Activated B cell treated with CpG ODN at 0.5 μM for 24 hours (primary cell): Measurements from ENCODE around the gene INHBC. TPM values are rescaled to one million over a fixed set of nuclear protein-coding genes. Genes with fewer than 3 reads are reported as not detected.
"Not testable (repeated sequence)": the region's sequence is repeated elsewhere in the genome, so short reads cannot be mapped to it uniquely, and the experiment has no call there.

Source experiments
- ATAC-seq: fragments of 200-7000 bp; cut with Tn5 transposase; one replicate; pipeline ENCODE4 v1.10.0; 2021; ENCODE audit warnings: low read depth, mild to moderate bottlenecking, moderate library complexity
- CTCF ChIA-PET: fragments of 350-600 bp; sonication (Branson Sonifier 250); formaldehyde crosslinking; loops from one replicate; lab custom pipeline; 2021; ENCODE audit warnings: antibody characterized with exemption; lab: Charles Lee
- POLR2A ChIA-PET: fragments of 350-600 bp; sonication (Branson Sonifier 250); formaldehyde crosslinking; loops from one replicate; lab custom pipeline; 2021; ENCODE audit warnings: antibody characterized with exemption; lab: Charles Lee
- DNase-seq: peaks from one replicate; pipeline ENCODE4 v3.0.0; 2022
- H3K27ac Mint-ChIP-seq: one replicate; pipeline ENCODE4 v1.8.0; 2020; ENCODE audit warnings: mixed read lengths
- H3K27me3 Mint-ChIP-seq: one replicate; pipeline ENCODE4 v1.8.0; 2021; ENCODE audit warnings: mixed read lengths
- H3K36me3 Mint-ChIP-seq: one replicate; pipeline ENCODE4 v1.8.0; 2021; ENCODE audit warnings: low read depth, mixed read lengths
- H3K4me1 Mint-ChIP-seq: one replicate; pipeline ENCODE4 v1.8.0; 2021; ENCODE audit warnings: mixed read lengths
- H3K4me3 Mint-ChIP-seq: one replicate; pipeline ENCODE4 v1.8.0; 2020; ENCODE audit warnings: mild to moderate bottlenecking, mixed read lengths
- H3K9me3 Mint-ChIP-seq: one replicate; pipeline ENCODE4 v1.8.0; 2020; ENCODE audit warnings: mixed read lengths
- intact Hi-C: fragments of 100-400 bp; cut with micrococcal nuclease; formaldehyde crosslinking; loops from one replicate; pipeline ENCODE4 v1.15.1; 2024
- total RNA-seq: library from RNA; stranded (reverse); gene quantifications from 2 replicates; pipeline ENCODE4 v1.2.3, GENCODE V29; 2022
- TF ChIP-seq, protein P1 (sequence below): fragments of 200-600 bp; IDR thresholded peaks from one replicate; pipeline ENCODE4 v1.8.0; 2022; ENCODE audit warnings: antibody characterized with exemption, mild to moderate bottlenecking

Gene INHBC
- total RNA-seq, 1 donor from 2014 or later: not detected

DNA sequence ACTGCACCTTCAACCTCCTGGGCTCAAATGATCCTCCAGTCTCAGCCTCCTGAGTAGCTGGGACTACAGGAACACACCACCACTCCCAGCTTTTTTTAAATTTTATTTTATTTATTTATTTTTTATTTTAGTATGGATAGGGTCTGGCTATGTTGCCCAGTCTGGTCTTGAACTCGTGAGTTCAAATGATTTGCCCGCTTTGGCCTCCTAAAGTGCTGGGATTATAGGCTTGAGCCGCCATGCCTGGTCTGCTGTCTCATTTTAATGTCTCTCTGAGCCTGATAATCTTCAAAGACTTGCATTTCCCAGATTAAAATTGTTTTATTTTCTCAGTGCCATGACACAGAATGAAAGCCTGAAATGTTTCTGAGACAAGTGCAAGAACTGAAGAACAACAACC lies 1.2 kb upstream of the INHBC start:
- ATAC-seq (no peak), DNase-seq (no peak)
- peaks cover 26% of the 10 kb centered on the region for H3K4me1 Mint-ChIP-seq
- no peak overlapping the region for H3K27ac Mint-ChIP-seq
- intact Hi-C loops: loop anchor here (10.0 kb wide), 1 partner anchor 749 kb away; the partner anchor contains the start of gene PTGES3
- ChIA-PET CTCF (interaction anchor here (0.9 to 3.5 kb wide), 3 partner anchors 19 to 26 kb away, joined by 3 to 16 read pairs (median 5); partner anchors contain the start of genes GLI1 and INHBE), POLR2A (no interaction called here)
- TF ChIP-seq, protein P1, sequence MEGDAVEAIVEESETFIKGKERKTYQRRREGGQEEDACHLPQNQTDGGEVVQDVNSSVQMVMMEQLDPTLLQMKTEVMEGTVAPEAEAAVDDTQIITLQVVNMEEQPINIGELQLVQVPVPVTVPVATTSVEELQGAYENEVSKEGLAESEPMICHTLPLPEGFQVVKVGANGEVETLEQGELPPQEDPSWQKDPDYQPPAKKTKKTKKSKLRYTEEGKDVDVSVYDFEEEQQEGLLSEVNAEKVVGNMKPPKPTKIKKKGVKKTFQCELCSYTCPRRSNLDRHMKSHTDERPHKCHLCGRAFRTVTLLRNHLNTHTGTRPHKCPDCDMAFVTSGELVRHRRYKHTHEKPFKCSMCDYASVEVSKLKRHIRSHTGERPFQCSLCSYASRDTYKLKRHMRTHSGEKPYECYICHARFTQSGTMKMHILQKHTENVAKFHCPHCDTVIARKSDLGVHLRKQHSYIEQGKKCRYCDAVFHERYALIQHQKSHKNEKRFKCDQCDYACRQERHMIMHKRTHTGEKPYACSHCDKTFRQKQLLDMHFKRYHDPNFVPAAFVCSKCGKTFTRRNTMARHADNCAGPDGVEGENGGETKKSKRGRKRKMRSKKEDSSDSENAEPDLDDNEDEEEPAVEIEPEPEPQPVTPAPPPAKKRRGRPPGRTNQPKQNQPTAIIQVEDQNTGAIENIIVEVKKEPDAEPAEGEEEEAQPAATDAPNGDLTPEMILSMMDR: no peak
- H3K36me3 Mint-ChIP-seq: peaks cover 7% of the 10 kb centered on the region
- H3K27me3 Mint-ChIP-seq: no peaks in the 10 kb centered on the region
- no peak overlapping the region for H3K4me3 Mint-ChIP-seq
- no peaks in the 10 kb centered on the region for H3K9me3 Mint-ChIP-seq

DNA sequence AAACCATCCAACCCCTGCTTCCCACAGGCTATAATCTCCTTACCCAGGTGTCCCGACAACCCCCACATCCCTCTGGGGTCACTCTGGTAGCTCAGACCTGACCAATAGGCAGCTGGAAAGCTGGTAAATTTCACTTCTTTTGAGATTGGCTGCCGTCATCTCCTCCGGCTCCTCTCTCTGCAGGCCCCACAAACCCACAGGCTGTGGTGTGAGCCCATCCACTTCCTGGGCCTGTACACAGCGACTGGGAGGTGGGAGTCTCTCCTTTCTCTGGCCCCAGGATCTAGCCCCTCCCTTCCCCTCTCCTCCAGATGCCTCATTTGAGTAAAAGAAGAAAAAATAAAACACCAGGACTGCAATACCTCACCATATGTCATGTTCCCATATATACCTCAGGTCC lies 709 bp downstream of the INHBC start:
- TF ChIP-seq, protein P1: no peak
- intact Hi-C loops: loop anchor here (10.0 kb wide), 1 partner anchor 750 kb away; the partner anchor contains the start of gene PTGES3
- H3K36me3 Mint-ChIP-seq: peaks cover 3% of the 10 kb centered on the region
- DNase-seq: no peak
- H3K4me1 Mint-ChIP-seq: peaks cover 11% of the 10 kb centered on the region
- H3K27ac Mint-ChIP-seq: no peak overlapping the region
- no peaks in the 10 kb centered on the region for H3K9me3 Mint-ChIP-seq
- ChIA-PET CTCF (interaction anchor here (3.5 kb wide), 1 partner anchor 17 kb away, joined by 16 read pairs; no protein-coding TSS in a partner anchor), POLR2A (no interaction called here)
- no peak for ATAC-seq
- H3K27me3 Mint-ChIP-seq: no peaks in the 10 kb centered on the region
- H3K4me3 Mint-ChIP-seq: no peak overlapping the region

DNA sequence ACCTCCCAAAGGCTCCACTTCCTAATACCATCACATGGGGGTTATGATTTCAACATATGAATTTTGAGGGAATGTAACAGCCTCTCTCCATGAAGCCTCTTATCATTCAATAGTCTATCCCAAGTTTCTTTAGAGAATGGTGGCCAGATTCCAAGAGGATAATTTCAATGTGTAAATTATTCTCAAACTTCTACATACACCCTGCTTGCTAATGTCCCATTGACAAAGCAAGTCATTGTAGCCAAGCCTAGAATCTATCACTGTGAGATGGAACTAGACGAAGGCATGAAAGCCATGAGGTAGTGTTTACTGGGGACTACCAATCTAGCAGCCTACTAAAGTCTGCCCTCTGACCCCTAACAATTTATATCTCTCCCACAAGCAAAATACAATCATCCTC lies 3.8 kb downstream of the INHBC start:
- Mint-ChIP-seq H3K27ac (no peak overlapping the region), H3K4me3 (no peak overlapping the region), H3K9me3 (peaks cover 5% of the 10 kb centered on the region), H3K27me3 (peaks cover 3% of the 10 kb centered on the region), H3K4me1 (no peaks in the 10 kb centered on the region), H3K36me3 (no peaks in the 10 kb centered on the region)
- TF ChIP-seq, protein P1: no peak
- CTCF ChIA-PET: no interaction called here
- ATAC-seq (no peak), DNase-seq (no peak)
- intact Hi-C loops: loop anchor here (10.0 kb wide), 1 partner anchor 754 kb away; the partner anchor contains the start of gene PTGES3
- POLR2A ChIA-PET: interaction anchor here (0.6 kb wide), 1 partner anchor 1273 kb away, joined by 3 read pairs; no protein-coding TSS in a partner anchor

DNA sequence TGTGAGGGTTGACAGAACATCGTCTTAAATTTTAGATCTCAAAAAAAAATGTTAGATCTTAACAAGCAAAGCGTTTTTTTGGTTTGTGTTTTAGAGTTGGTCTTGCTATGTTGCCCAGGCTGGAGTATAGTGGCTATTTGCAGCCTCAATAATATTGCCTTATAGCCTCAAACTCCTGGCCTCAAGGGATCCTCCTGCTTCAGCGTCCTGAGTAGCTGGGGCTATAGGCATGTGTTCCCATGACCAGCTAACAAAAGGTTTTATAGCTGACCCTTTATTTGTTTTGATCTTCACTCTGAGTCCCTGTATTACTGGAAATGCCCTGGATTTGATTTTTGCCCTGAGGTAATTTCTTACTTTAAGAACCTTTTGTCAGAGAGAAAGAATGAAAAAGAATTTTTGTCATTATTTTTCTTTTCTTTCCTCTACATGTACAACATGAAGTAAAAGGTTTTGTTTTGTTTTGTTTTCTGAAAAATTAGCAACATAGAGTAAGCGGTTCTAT lies 5.2 kb downstream of the INHBC start:
- CTCF ChIA-PET: interaction anchor here (0.6 to 0.7 kb wide), 2 partner anchors 12 to 22 kb away, joined by 3 read pairs; no protein-coding TSS in a partner anchor
- no peak for ATAC-seq

DNA sequence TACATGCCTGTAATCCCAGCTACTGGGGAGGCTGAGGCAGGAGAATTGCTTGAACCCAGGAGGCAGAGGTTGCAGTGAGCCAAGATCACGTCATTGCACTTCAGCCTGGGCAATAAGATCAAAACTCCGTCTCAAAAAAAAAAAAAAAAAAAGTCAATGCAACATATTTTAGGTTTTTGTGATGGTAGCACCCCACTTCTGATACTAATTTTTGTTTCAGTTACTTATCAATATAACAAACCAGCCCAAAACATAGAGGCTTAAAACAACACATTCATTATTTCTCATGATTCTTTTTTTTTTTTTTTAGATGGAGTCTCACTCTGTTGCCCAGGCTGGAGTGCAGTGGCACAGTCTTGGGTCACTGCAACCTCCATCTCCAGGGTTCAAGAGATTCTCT lies 6.8 kb downstream of the INHBC start:
- CTCF ChIA-PET, H3K36me3 Mint-ChIP-seq, H3K4me3 Mint-ChIP-seq, H3K27ac Mint-ChIP-seq, H3K9me3 Mint-ChIP-seq, DNase-seq, H3K27me3 Mint-ChIP-seq, intact Hi-C loops, POLR2A ChIA-PET, ATAC-seq, H3K4me1 Mint-ChIP-seq: not testable (repeated sequence)

More for the DNA sequence above, 5.2 kb downstream of the INHBC start:
- DNase-seq: no peak
- H3K4me3 Mint-ChIP-seq: no peak overlapping the region
- POLR2A ChIA-PET: interaction anchor here (0.7 kb wide), 1 partner anchor 21 kb away, joined by 7 read pairs; no protein-coding TSS in a partner anchor
- TF ChIP-seq, protein P1: no peak
- no peaks in the 10 kb centered on the region for H3K4me1 Mint-ChIP-seq
- H3K27ac Mint-ChIP-seq: no peak overlapping the region
- peaks cover 3% of the 10 kb centered on the region for H3K27me3 Mint-ChIP-seq
- peaks cover 5% of the 10 kb centered on the region for H3K9me3 Mint-ChIP-seq
- intact Hi-C loops: loop anchor here (10.0 kb wide), 1 partner anchor 755 kb away; the partner anchor contains the start of gene PTGES3
- no peaks in the 10 kb centered on the region for H3K36me3 Mint-ChIP-seq
